Stimulated activated CD8-positive, alpha-beta memory T cell treated with anti-CD3 and anti-CD28 coated beads, Interleukin-4, amount 100 ng/mL, for 48 hours (primary cell): ENCODE data around the gene PLCB1.
"Not testable (repeated sequence)": the region's sequence is repeated elsewhere in the genome, so short reads cannot be mapped to it uniquely, and the experiment has no call there.

Experiments used
- DNase-seq: peaks from one replicate; pipeline ENCODE4 v3.0.0-alpha.2; 2020

Gene PLCB1

DNA sequence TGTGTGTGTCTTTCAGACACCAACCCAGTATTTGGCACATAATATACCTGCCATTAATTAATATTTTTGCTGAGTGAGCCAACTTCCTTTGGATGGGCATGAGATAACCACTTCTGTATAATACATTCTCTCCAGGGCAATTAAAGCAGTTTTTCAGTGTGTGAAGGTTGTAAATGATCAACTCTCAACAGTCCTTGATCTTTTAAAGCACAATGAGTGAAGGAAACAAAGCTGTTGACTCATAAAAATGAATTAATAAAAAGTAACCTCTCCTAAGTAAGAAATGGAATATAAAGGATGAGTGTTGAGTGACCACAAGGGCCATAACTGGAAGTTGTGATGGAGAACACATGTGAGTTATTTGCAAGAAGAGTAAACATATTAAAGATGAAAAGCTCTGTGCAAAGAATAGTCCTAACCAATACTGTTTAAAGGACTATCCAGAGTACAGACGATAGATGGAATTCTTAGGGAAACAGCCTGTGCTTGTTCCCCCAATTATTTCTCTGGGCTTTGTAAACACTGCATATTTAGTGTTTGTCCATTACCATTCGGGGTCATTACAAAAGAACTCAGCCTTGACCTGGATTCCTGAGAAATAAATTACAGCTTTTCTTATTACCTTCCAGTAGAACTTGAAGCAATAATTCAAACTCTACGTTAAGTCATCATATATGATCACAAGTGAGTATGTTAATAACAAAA is 446.2 kb downstream of the PLCB1 start:
- no peak for DNase-seq

DNA sequence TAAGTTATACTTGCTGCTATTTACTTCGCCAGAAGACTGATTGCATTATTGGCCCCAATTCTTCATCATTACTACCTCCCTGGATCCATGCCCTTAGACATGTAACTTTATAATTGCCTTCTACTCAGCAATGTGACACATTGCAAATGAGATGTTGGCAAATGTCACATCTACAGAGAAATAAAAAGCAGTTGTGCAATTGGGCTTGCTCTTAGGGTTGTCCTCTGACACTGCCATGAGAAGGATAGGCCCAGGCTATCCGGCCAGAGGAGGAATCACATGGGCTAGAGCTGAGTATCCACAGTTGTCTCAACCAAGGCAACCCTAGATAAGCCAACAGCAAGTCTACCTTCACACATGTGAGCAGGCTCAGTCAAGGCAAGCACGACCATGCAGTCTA is 447.0 kb downstream of the PLCB1 start:
- DNase-seq, result no peak

GRCh38 chr20:8581446-8582183 is 449.5 kb downstream of the PLCB1 start:
- DNase-seq, result no peak

DNA sequence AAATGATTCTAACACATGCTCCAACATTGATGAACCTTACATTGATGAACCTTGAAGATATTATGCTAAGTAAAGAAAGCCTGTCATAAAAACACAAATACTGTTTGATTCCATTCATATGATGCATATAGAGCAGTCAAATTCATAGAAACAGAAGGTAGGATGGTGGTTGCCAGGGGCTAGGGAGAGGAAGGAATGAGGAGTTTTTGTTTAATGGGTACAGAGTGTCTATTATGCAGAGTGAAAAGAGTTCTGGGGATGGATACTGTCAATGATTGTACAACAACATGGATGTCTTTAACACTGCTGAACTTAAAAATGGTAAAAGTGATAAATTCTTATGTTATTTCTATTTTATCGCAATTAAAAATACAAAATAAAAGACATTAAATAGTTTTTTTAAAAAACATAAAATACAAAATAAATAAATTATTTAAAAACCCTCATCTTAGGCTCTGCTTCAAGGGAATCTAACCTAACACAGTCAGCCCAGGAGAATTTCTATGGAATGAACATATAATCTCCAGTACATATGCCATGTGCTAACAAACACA is 451.0 kb downstream of the PLCB1 start:
- DNase-seq, result no peak

DNA sequence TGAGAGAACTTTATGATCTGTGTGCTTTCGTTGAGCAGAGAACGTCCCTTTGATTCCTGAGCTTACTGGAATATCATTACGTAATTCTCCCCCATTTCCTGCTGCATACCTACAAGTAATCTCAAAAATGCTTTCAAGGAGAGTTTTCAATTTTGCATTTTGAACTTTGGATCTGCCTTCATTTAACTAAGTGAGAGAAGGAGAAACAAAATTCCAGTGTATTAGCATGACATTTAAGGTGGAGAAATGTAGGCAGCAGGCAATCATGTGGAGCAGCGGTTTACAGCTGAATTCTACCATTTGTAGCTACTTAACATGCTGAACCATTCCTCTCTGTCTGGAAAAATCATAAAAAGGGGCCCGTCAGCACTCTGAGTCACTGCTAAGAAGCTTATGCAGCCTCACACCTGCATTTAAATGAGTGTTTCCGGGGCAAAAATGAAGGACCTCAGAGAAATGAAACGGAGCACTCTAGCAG is 451.5 kb downstream of the PLCB1 start:
- DNase-seq, result no peak

GRCh38 chr20:8587251-8587650 is 455.2 kb downstream of the PLCB1 start:
- no peak for DNase-seq

DNA sequence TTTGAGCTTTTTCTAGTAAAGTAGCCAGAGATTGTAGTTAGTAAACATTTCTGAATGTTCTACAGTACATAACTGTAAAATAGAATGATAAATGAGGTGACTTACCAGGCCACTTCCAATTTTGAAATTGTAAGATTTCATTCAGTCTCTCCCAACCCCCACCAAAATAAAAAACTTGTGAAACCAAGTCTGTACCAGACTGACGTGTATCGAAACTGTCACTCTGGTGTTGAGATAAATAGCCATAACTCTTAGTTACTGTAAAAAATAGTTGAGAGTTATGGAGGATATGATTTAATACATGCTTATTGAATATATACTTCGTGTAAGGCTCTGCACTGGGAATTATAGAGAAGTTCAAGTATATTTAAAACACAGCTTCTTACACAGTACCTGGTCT is 455.7 kb downstream of the PLCB1 start:
- DNase-seq, result no peak

GRCh38 chr20:8589956-8590355 is 457.9 kb downstream of the PLCB1 start:
- no peak for DNase-seq

- DNase-seq, result not testable (repeated sequence)
Measured at GRCh38 chr20:8600910-8601541, 469.0 kb downstream of the PLCB1 start.

GRCh38 chr20:8601542-8601912 is 469.5 kb downstream of the PLCB1 start:
- no peak for DNase-seq

DNA sequence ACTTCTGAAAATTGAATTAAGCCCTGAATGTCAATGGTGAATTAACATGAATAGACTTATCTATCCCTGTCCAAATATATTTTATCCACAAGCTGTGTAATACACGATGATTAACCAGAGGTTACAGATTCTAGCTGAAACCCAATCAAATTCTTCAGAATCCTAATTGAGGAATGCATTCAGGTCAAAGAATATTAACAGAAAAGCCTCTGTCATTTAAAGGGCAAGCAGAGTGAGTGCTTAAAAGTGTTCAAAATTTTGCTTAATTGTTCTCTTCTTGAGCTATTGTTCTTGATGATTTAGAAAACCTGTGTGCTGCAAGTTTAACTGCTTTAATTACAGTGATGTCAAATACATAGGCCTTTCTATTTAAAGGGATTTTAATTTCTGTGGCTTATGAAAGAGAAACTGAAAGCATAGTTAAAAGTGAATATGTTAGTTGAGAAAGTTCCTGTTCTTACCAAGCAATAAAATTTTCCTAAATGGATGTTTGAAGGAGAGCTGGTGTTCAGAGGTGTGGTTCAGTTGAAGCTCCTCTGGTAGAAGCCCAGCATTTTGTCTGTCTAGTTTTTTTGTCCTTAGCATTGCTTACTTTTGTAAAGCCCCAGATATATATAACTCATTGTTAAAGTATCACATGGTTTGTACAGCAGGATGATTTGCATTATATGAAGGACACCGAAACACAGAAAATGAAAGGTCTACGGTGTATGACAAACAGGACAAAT is 470.5 kb downstream of the PLCB1 start:
- DNase-seq, result no peak

DNA sequence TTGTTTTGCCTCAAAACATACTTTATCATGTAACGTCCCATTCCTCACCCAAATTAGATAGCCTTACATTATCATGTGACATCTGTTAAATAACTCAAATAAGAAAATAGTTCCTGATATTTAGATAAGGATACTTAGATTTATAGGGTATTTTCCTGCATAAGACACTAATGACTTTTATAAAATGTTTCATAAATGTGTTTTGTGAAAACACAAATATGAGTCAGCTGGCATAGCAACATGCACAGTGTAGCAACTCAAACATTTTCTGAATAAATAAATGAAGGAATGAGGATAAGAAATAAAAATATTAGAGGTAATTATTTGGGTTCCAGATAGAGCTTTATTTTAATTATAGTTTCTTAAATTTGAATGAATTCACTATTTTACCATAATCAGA is 476.4 kb downstream of the PLCB1 start:
- no peak for DNase-seq

DNA sequence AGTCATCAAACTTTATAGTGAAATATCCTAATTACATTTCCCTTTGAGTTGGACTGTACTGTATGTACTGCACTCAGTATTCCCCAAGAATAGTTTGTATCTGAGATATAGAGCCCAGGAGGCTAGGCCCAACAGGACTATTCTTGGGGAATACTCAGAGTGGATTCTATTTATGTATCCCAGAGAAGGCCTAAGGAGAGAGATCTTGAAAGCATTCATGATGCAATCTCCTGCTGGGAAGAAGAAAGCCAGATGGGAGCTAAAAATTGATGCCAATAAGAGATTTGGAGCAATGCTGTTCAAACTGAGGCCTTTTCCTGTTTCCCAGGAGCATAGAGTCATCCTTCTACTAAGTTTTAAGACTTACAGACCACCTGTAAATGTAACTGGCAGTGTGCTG is 484.7 kb downstream of the PLCB1 start:
- no peak for DNase-seq

GRCh38 chr20:8621001-8621400 is 488.9 kb downstream of the PLCB1 start:
- no peak for DNase-seq

- no peak for DNase-seq
Measured at GRCh38 chr20:8624046-8624445, 492.0 kb downstream of the PLCB1 start.

DNA sequence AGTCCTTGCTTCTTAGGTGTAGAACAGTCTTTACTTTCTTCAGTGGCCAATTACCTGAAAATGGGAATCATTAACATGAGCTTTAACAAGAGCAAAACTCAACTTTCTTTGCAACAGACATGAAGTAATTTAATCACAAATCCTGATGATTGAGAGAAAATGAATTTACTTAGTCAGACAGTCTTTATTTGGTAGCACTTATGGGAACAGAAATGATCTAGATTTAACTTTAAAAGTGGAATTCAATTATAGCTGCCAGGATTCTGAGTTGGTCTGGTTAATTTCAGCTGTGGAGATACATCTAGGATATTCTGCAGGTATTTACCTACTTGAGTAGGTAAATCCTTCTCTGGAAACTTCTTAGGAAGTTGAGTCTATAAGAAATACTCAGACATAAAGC is 492.6 kb downstream of the PLCB1 start:
- DNase-seq, result no peak

DNA sequence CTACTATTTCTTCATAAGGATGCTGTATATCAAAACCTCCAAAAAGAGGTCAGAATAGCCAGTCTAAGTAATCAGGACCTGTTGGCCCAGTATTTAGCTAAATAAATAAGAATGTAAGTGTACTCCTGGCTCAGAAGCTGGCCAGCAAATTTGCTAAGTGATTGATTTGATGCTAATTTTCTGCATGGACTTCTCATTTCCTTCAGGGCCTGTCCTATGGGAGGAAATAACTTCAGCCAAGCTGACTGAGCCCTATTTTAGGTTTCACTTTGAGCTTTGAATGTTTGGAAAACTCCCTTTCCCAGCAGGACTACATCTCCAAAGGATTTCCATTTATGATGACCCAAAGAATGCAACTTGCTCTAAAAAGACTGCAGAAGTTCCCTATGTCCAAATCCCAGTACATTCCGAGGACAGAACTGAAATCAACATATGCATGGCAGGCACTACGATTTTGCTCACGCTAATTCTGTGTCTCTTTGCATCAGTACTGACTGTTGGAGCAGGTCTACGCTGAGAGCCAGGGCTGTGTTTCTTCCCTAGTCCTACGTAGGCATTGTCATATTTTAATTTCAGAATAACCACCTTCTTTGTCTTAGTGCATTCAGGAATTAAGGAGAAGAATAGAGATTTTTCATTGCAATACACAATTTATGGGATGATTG is 495.4 kb downstream of the PLCB1 start:
- no peak for DNase-seq

- DNase-seq, result no peak
Measured at GRCh38 chr20:8631271-8631670, 499.2 kb downstream of the PLCB1 start.

GRCh38 chr20:8633366-8633765 is 501.3 kb downstream of the PLCB1 start:
- no peak for DNase-seq

DNA sequence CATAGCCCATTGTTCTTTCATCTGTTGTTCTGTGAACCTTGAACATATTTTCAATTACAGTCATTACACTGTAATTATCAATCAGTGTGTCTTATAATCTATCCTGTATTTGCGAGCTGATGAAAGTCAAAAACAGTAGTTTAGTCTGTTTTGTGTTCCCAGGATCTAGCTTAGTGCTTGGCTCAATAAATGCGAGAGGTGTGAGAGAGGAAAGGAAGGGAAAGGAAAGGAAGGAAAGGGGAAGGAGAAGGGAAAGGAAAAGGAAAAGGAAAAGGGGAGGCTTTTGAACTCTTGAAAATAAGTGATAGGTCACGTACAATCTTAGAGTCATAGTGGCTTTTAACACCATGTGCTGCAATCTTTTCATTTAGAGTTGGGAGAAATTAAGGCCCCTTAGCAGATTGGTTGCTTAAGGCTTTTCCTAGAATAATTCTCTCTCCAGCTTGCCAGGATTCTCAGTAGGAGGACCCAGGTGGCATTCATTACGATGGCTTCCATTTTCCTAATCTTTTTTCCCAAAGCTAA is 503.0 kb downstream of the PLCB1 start:
- DNase-seq, result no peak

GRCh38 chr20:8635837-8636236 is 503.8 kb downstream of the PLCB1 start:
- DNase-seq, result no peak

- DNase-seq, result no peak
Measured at GRCh38 chr20:8639112-8639778, 507.2 kb downstream of the PLCB1 start.
